Body of pancreas (tissue), 4 donors: ENCODE data around the gene CTNNA2.

Source experiments
- POLR2A ChIP-seq, 3 donors: fragments of 450-650 bp; IDR thresholded peaks; one replicate each; pipeline ENCODE4 v1.6.1; 2016; ENCODE audit warnings: antibody characterized with exemption in 3 of 3, mild to moderate bottlenecking in 2 of 3
- TF ChIP-seq, protein P1 (sequence below), 7 experiments: fragments of 450-650 bp in 4 of 7; fragments of 200-600 bp in 3 of 7; sonication (generic) in 3 of 7; IDR thresholded peaks; one replicate each; pipeline ENCODE4 v1.5.1; 2016 to 2019; ENCODE audit warnings: antibody characterized with exemption in 7 of 7

GRCh38 chr2:79774016-79774415, 261.2 kb downstream of the CTNNA2 start:
- TF ChIP-seq, protein P1, sequence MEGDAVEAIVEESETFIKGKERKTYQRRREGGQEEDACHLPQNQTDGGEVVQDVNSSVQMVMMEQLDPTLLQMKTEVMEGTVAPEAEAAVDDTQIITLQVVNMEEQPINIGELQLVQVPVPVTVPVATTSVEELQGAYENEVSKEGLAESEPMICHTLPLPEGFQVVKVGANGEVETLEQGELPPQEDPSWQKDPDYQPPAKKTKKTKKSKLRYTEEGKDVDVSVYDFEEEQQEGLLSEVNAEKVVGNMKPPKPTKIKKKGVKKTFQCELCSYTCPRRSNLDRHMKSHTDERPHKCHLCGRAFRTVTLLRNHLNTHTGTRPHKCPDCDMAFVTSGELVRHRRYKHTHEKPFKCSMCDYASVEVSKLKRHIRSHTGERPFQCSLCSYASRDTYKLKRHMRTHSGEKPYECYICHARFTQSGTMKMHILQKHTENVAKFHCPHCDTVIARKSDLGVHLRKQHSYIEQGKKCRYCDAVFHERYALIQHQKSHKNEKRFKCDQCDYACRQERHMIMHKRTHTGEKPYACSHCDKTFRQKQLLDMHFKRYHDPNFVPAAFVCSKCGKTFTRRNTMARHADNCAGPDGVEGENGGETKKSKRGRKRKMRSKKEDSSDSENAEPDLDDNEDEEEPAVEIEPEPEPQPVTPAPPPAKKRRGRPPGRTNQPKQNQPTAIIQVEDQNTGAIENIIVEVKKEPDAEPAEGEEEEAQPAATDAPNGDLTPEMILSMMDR (IDR thresholded peaks at IDR 0.05): no peak
- TF ChIP-seq POLR2A (IDR thresholded peaks at IDR 0.05): no peak
